K562 (cell line): ENCODE results near the gene EPB41L4A.

Source experiments
- DNMT1 ChIP-seq: fragments of 450-650 bp; IDR thresholded peaks from 2 replicates; pipeline ENCODE4 v1.6.1; 2016; ENCODE audit warnings: antibody characterized with exemption, mild to moderate bottlenecking
- KAT7 ChIP-seq: sonication (generic); formaldehyde crosslinking; IDR thresholded peaks from 2 replicates; pipeline ENCODE4 v1.8.0; 2022; ENCODE audit warnings: missing genetic modification reagents, mild to moderate bottlenecking, borderline replicate concordance
- SMARCC2 ChIP-seq: fragments of 450-650 bp; IDR thresholded peaks from 2 replicates; pipeline ENCODE4 v1.6.1; 2017; ENCODE audit warnings: antibody characterized with exemption, moderate library complexity, mild to moderate bottlenecking, low read depth
- TCF7L2 ChIP-seq: fragments of 150-350 bp; IDR thresholded peaks from 2 replicates; pipeline ENCODE4 v1.6.1; 2016; ENCODE audit warnings: low read depth, mild to moderate bottlenecking, low read length, moderate library complexity
- TF ChIP-seq, protein P1 (sequence below), 3 experiments: IDR thresholded peaks in 2 of 3; conservative IDR thresholded peaks in 1 of 3; 2 replicates each; pipeline ENCODE4 v1.5.1; 2011 to 2012; ENCODE audit warnings: low read length in 3 of 3, mild to moderate bottlenecking in 3 of 3, control low read depth in 2 of 3, improper control_type of control experiment in 1 of 3, inconsistent platforms in 1 of 3, low read depth in 1 of 3, mixed read lengths in 1 of 3, moderate library complexity in 1 of 3; ENCODE audit not compliant: insufficient read depth in 2 of 3
- TF ChIP-seq, protein P2 (sequence below): fragments of 200-800 bp; sonication (Bioruptor generic); IDR thresholded peaks from 2 replicates; pipeline ENCODE4 v1.6.1; 2016; ENCODE audit warnings: missing genetic modification characterization, missing compliant biosample characterization

DNA sequence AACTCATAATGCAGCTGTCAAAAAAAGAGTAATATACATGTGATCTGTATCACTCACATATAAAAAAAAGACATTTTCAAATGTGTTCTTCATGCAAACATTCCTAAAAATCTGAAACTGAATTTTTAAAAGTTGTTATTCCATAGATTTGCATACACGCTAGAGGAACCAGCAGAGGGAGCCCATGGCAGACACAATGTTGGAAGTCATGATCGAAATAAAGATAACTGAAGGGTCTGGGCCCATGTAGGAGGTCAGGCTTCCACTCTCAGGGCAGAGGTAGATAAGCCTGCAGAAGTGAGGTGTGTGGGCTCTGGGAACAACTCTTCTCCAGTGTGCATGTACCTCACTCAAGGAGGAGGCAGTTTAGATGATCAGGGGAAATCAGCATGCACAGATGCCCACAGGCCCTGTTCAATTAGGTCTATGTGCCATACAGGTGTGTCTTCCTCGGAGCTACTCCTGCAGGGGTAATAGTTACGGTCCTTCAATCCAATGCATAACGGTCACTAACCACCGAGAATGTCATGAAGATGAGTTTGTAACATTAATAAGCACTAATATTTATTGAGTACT lies 208.6 kb downstream of the EPB41L4A start:
- TF ChIP-seq, protein P1, sequence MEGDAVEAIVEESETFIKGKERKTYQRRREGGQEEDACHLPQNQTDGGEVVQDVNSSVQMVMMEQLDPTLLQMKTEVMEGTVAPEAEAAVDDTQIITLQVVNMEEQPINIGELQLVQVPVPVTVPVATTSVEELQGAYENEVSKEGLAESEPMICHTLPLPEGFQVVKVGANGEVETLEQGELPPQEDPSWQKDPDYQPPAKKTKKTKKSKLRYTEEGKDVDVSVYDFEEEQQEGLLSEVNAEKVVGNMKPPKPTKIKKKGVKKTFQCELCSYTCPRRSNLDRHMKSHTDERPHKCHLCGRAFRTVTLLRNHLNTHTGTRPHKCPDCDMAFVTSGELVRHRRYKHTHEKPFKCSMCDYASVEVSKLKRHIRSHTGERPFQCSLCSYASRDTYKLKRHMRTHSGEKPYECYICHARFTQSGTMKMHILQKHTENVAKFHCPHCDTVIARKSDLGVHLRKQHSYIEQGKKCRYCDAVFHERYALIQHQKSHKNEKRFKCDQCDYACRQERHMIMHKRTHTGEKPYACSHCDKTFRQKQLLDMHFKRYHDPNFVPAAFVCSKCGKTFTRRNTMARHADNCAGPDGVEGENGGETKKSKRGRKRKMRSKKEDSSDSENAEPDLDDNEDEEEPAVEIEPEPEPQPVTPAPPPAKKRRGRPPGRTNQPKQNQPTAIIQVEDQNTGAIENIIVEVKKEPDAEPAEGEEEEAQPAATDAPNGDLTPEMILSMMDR (IDR thresholded peaks at IDR 0.05 in 2 of 3, conservative IDR thresholded peaks at IDR 0.05 in 1 of 3; ENCODE audit: insufficient read depth in 2 of 3, low read depth in 1 of 3, low read length in 3 of 3) = peak; percentile 46 to 74 (median 64); a peak in 5 of 6 replicates
- TF ChIP-seq DNMT1 (no peak), SMARCC2 (no peak), TCF7L2 (no peak), KAT7 (CRISPR knock-in tag) (no peak)
- TF ChIP-seq, protein P2, sequence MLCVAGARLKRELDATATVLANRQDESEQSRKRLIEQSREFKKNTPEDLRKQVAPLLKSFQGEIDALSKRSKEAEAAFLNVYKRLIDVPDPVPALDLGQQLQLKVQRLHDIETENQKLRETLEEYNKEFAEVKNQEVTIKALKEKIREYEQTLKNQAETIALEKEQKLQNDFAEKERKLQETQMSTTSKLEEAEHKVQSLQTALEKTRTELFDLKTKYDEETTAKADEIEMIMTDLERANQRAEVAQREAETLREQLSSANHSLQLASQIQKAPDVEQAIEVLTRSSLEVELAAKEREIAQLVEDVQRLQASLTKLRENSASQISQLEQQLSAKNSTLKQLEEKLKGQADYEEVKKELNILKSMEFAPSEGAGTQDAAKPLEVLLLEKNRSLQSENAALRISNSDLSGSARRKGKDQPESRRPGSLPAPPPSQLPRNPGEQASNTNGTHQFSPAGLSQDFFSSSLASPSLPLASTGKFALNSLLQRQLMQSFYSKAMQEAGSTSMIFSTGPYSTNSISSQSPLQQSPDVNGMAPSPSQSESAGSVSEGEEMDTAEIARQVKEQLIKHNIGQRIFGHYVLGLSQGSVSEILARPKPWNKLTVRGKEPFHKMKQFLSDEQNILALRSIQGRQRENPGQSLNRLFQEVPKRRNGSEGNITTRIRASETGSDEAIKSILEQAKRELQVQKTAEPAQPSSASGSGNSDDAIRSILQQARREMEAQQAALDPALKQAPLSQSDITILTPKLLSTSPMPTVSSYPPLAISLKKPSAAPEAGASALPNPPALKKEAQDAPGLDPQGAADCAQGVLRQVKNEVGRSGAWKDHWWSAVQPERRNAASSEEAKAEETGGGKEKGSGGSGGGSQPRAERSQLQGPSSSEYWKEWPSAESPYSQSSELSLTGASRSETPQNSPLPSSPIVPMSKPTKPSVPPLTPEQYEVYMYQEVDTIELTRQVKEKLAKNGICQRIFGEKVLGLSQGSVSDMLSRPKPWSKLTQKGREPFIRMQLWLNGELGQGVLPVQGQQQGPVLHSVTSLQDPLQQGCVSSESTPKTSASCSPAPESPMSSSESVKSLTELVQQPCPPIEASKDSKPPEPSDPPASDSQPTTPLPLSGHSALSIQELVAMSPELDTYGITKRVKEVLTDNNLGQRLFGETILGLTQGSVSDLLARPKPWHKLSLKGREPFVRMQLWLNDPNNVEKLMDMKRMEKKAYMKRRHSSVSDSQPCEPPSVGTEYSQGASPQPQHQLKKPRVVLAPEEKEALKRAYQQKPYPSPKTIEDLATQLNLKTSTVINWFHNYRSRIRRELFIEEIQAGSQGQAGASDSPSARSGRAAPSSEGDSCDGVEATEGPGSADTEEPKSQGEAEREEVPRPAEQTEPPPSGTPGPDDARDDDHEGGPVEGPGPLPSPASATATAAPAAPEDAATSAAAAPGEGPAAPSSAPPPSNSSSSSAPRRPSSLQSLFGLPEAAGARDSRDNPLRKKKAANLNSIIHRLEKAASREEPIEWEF = no peak
